BJ (cell line): ENCODE data around the gene TASP1. TPM values are rescaled to one million over a fixed set of nuclear protein-coding genes. Genes with fewer than 3 reads are reported as not detected.

Experiments
- CTCF ChIA-PET: fragments of 350-600 bp; formaldehyde crosslinking; extraction: SDS; loops from one replicate; lab custom pipeline; 2021; ENCODE audit warnings: antibody characterized with exemption, inconsistent platforms; lab: Yijun Ruan, JAX
- POLR2A ChIA-PET: fragments of 300-600 bp; sonication (Branson Sonifier 250); formaldehyde crosslinking; extraction: SDS; loops from one replicate; lab custom pipeline; 2021; ENCODE audit warnings: antibody characterized with exemption; lab: Charles Lee
- DNase-seq: peaks from one replicate; pipeline ENCODE4 v3.0.0-alpha.2; 2011; ENCODE audit warnings: low read depth
- H3K27me3 ChIP-seq: 2 replicates; pipeline ENCODE4 v1.6.0; 2011; ENCODE audit warnings: low read length; ENCODE audit not compliant: control insufficient read depth, insufficient read depth
- H3K36me3 ChIP-seq: 2 replicates; pipeline ENCODE4 v1.5.1; 2011; ENCODE audit warnings: low read length; ENCODE audit not compliant: control insufficient read depth, insufficient read depth
- H3K4me3 ChIP-seq: 2 replicates; pipeline ENCODE4 v1.5.1; 2011; ENCODE audit warnings: low read depth, mild to moderate bottlenecking, control low read depth, low read length
- polyA plus RNA-seq: library from polyadenylated mRNA; depleted of rRNA; stranded (reverse); fragments of >200 nt; gene quantifications from 2 replicates; pipeline ENCODE4 v1.2.3, GENCODE V29; 2011
- TF ChIP-seq, protein P1 (sequence below): IDR thresholded peaks from 2 replicates; pipeline ENCODE4 v1.5.1; 2011; ENCODE audit warnings: low read depth, mild to moderate bottlenecking, control low read depth, inconsistent platforms, low read length, moderate library complexity; ENCODE audit not compliant: insufficient read depth

The TASP1 gene
- polyA plus RNA-seq, 1 experiment: 5.4 TPM

DNA sequence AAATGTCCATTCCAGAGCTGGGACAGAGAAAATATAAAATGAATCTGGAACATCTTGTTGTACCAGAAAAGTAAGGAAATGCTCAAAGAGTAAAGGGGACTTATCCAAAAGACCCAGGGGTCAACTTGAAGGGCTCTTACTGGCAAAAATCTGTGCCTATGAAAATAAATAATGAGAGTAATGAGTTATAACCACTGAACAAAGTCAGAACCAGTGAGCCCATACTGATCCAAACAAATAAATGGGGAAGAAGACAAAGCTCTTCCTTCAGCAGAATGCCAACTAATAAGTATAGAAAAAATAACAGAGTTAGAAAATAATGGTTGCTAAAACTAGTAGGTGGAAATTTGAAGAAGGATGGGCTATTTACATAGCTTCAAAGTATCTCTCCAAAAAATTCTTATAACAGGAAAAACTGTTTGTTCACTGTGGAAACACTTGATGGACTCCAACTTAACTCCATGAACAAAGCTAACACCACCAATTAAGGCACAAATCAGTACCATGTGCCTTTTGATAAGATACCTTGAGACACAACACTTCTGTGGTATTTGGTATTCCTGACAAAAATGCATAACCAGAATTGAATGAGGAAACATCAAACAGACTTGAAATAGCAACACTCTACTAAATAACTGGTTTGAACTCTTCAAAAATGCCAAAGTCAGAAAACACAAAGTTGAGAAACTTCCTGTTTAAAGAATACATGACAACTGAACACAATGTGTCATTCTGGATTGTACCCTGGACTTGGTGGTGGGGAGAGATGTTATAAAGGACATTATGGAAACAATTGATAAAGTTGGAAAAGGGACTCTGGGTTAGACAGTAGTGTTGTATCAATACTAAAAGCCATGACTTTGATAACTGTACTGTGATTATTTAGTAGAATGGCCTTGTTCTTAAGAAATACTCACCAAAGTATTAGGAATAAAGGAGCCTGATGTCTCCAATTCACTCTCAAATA is 220.2 kb downstream of the TASP1 start:
- no peak overlapping the region for H3K4me3 ChIP-seq
- no peak for DNase-seq
- TF ChIP-seq, protein P1, sequence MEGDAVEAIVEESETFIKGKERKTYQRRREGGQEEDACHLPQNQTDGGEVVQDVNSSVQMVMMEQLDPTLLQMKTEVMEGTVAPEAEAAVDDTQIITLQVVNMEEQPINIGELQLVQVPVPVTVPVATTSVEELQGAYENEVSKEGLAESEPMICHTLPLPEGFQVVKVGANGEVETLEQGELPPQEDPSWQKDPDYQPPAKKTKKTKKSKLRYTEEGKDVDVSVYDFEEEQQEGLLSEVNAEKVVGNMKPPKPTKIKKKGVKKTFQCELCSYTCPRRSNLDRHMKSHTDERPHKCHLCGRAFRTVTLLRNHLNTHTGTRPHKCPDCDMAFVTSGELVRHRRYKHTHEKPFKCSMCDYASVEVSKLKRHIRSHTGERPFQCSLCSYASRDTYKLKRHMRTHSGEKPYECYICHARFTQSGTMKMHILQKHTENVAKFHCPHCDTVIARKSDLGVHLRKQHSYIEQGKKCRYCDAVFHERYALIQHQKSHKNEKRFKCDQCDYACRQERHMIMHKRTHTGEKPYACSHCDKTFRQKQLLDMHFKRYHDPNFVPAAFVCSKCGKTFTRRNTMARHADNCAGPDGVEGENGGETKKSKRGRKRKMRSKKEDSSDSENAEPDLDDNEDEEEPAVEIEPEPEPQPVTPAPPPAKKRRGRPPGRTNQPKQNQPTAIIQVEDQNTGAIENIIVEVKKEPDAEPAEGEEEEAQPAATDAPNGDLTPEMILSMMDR: no peak
- POLR2A ChIA-PET: interaction anchor here (0.6 kb wide), 1 partner anchor 212 kb away, joined by 5 read pairs; no protein-coding TSS in a partner anchor
- no peaks in the 10 kb centered on the region for H3K36me3 ChIP-seq
- no peaks in the 10 kb centered on the region for H3K27me3 ChIP-seq
- CTCF ChIA-PET: interaction anchor here (0.7 to 1.3 kb wide), 3 partner anchors 11 to 127 kb away, joined by 3 to 5 read pairs (median 3); no protein-coding TSS in a partner anchor

DNA sequence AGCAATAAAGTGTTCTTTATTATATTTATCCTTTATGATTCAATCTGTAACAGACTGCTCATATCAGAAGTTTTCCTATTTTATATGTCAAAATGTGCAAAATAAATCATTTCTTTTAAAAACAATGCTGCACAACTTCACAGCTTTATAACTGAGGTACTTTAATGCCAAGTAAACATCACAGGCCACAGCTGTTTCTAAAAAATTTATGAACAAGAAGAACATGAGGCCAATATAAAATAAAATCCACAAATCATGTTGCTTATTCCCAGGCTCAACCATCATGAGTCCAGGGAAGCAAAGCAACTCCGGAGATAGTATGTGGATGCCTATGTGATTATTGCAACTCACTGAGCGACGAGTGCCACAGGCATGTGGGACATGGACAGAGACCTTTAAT is 222.2 kb downstream of the TASP1 start:
- TF ChIP-seq, protein P1: no peak
- ChIA-PET CTCF (interaction anchor here (0.6 to 2.3 kb wide), 3 partner anchors 13 to 157 kb away, joined by 3 to 8 read pairs (median 4); no protein-coding TSS in a partner anchor), POLR2A (no interaction called here)

DNA sequence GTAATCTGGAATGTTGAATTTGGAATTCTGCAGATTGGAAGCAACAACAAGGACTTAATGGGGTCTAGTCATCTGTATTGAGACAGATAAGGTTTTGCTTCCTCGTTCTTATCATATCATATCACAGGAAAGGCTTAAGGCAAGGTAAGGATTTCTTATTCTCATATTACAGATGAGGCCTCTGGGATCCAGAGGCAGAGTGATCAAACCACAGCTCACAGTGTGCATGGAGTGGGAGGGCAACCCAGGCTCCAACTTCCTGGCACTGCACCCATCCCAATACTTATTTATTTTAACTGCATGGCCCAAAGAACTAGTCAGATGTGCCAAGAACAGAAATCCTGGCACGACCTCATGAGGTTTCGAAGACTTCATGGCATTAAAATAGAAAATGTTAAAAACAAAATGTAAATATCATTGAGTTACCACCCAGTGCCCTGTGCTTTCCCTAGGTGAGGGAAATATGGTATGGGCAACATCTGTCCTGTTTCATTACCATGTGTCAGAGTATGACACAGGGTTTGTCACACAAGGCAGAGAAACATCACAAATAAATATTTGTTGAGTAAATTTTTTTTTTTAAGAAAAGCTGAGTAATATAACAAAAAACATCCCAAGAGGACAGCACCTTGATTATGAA is 225.8 kb downstream of the TASP1 start:
- Histone ChIP-seq H3K4me3 (no peak overlapping the region), H3K27me3 (no peaks in the 10 kb centered on the region), H3K36me3 (no peaks in the 10 kb centered on the region)
- DNase-seq: no peak
- ChIA-PET POLR2A (no interaction called here), CTCF (interaction anchor here (0.6 kb wide), 1 partner anchor 53 kb away, joined by 3 read pairs; no protein-coding TSS in a partner anchor)
- TF ChIP-seq, protein P1: no peak

More for the DNA sequence above, 222.2 kb downstream of the TASP1 start:
- Histone ChIP-seq H3K36me3 (no peaks in the 10 kb centered on the region), H3K4me3 (no peak overlapping the region), H3K27me3 (no peaks in the 10 kb centered on the region)
- DNase-seq: no peak

DNA sequence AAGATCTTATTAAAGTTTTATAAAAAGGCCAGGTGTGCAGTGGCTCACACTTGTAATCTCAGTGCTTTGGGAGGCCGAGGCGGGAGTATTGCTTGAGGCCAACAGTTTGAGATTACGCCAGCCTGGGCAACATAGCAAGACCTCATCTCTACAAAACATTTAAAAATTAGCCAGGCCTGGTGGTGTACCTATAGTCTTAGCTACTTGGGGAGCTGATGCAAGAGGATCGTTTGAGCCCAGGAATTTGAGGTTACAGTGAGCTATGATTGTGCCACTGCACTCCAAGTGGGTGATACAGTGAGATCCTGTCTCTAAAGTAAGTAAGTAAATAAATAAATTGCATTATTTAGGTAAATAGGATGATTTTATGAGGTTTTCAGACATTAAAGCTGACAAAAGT is 234.4 kb downstream of the TASP1 start:
- Histone ChIP-seq H3K27me3 (no peaks in the 10 kb centered on the region), H3K4me3 (no peak overlapping the region), H3K36me3 (no peaks in the 10 kb centered on the region)
- TF ChIP-seq, protein P1: no peak
- DNase-seq: no peak
- ChIA-PET POLR2A (no interaction called here), CTCF (interaction anchor here (2.4 kb wide), 1 partner anchor 12 kb away, joined by 8 read pairs; no protein-coding TSS in a partner anchor)

DNA sequence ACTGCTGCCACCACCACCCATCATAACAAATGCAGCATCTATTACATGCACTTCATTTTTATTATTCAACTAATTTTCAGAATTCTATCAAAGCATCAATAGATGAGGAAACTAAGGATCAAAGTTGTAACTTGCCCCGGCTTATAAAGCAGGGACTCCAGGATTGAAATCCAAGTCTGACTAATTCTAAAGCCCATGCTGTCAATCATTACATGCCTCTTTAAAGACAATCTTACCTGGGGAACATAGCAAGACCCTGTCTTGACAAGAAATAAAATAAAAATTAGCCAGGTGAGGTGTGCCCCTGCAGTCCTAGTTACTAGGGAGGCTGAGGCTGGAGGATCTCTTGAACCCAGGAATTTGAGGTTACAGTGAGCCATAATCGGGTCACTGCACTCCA is 235.3 kb downstream of the TASP1 start:
- Histone ChIP-seq H3K4me3 (no peak overlapping the region), H3K36me3 (no peaks in the 10 kb centered on the region), H3K27me3 (no peaks in the 10 kb centered on the region)
- no peak for DNase-seq
- TF ChIP-seq, protein P1: no peak
- CTCF ChIA-PET: interaction anchor here (1.0 to 2.4 kb wide), 2 partner anchors 13 to 143 kb away, joined by 3 to 8 read pairs; no protein-coding TSS in a partner anchor
- POLR2A ChIA-PET: no interaction called here
